ENCODE data around the gene IMMP1L.

Gene IMMP1L

DNA sequence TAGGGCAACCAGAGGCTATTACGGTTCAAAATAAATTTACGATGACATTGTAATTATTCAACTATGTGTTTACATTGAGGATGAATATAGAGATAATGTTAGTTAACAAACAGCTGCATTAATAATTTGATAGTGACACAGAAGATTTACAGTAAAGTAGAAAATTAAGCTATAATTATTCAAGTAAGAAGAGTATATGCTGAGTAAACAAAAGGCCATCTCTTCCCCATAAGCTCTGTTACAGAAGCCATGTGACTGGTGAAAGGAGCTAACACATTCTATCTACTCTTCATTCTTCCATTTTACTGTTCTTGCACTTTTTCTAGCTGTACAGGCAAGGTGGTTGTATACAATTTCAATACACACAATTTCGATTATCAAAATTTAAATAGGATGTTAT is 54.2 kb downstream of the IMMP1L start:
- ChIA-PET POLR2A (no interaction called here), CTCF (no interaction called here)
- no peak for TF ChIP-seq FOXK2 (IDR thresholded peaks at IDR 0.05)
- TF ChIP-seq ELF4 (IDR thresholded peaks at IDR 0.05) = no peak
- TF ChIP-seq TARDBP (IDR thresholded peaks at IDR 0.05) = no peak
- TF ChIP-seq BHLHE40 (IDR thresholded peaks at IDR 0.05; ENCODE audit: borderline replicate concordance) = no peak
- TF ChIP-seq, protein P1, sequence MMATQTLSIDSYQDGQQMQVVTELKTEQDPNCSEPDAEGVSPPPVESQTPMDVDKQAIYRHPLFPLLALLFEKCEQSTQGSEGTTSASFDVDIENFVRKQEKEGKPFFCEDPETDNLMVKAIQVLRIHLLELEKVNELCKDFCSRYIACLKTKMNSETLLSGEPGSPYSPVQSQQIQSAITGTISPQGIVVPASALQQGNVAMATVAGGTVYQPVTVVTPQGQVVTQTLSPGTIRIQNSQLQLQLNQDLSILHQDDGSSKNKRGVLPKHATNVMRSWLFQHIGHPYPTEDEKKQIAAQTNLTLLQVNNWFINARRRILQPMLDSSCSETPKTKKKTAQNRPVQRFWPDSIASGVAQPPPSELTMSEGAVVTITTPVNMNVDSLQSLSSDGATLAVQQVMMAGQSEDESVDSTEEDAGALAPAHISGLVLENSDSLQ (IDR thresholded peaks at IDR 0.05) = no peak
- no peak for TF ChIP-seq NFRKB (IDR thresholded peaks at IDR 0.05)
- no peak for TF ChIP-seq L3MBTL2 (conservative IDR thresholded peaks at IDR 0.05)
- TF ChIP-seq LEF1 (IDR thresholded peaks at IDR 0.05; ENCODE audit: borderline replicate concordance) = no peak
- no peak for TF ChIP-seq SP1 (IDR thresholded peaks at IDR 0.05)
- no peak for TF ChIP-seq ARNT (IDR thresholded peaks at IDR 0.05)
- no peak for TF ChIP-seq ZNF384 (IDR thresholded peaks at IDR 0.05)
- TF ChIP-seq SUZ12 (IDR thresholded peaks at IDR 0.05) = no peak
- no peak for DNase-seq (ENCODE audit: extremely low spot score)

GRCh38 chr11:31450841-31451240 is 58.6 kb downstream of the IMMP1L start:
- ChIA-PET CTCF (no interaction called here), POLR2A (no interaction called here)
- TF ChIP-seq HDGF (IDR thresholded peaks at IDR 0.05; ENCODE audit: borderline replicate concordance) (no peak), FOXM1 (IDR thresholded peaks at IDR 0.05; ENCODE audit: borderline replicate concordance) (no peak), ELF4 (IDR thresholded peaks at IDR 0.05) (no peak), FOXK2 (IDR thresholded peaks at IDR 0.05) (no peak), TARDBP (IDR thresholded peaks at IDR 0.05) (no peak), ARNT (IDR thresholded peaks at IDR 0.05) (no peak), NFRKB (IDR thresholded peaks at IDR 0.05) (no peak), SP1 (IDR thresholded peaks at IDR 0.05) (no peak), SUZ12 (IDR thresholded peaks at IDR 0.05) (no peak), CTBP1 (IDR thresholded peaks at IDR 0.05; ENCODE audit: borderline replicate concordance) (no peak), L3MBTL2 (conservative IDR thresholded peaks at IDR 0.05) (no peak), LEF1 (IDR thresholded peaks at IDR 0.05; ENCODE audit: borderline replicate concordance) (no peak), ZNF384 (IDR thresholded peaks at IDR 0.05) (no peak)
- TF ChIP-seq, protein P1 (IDR thresholded peaks at IDR 0.05) = no peak
- no peak for DNase-seq (ENCODE audit: extremely low spot score)

DNA sequence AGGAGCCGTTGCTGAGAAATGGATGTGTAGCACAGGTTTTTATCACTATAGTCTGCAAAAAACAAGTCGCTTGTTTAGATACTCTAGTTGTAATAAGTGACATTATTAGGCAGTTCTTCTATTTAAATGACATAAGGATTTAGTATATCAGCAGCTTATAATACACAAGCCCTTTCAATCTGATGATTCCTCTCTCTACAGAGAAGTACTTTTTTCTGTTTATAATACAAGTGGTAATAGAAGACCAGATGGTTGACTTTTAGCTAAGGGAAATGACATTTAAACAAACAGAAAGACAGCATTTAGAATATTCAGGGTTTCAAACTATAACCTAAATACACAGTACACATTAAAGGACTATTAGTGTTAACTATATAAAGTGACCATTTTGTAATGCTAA is 60.4 kb downstream of the IMMP1L start:
- TF ChIP-seq, protein P1 (IDR thresholded peaks at IDR 0.05) = no peak
- no peak for TF ChIP-seq BHLHE40 (IDR thresholded peaks at IDR 0.05; ENCODE audit: borderline replicate concordance)
- ChIA-PET CTCF (no interaction called here), POLR2A (no interaction called here)
- DNase-seq (ENCODE audit: extremely low spot score) = no peak

DNA sequence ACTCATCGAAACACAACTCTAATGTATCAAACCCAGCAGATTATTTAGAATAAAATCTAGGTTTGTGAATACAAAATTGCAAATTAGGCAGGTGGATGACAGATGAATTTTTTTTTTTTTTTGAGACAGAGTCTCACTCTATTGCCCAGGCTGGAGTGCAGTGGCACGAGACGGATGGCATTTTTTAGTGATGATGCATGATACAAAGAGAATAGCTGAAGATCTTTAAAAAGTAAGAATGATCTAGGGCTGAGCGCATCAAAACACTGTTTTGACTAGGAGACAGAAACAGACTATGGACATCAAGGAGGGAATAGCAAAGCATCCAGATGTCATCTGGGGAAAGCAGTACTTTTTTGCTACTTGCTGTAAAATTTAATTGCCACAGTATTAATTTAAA is 63.8 kb downstream of the IMMP1L start:
- ChIA-PET CTCF (no interaction called here), POLR2A (no interaction called here)
- TF ChIP-seq TARDBP (IDR thresholded peaks at IDR 0.05) = no peak
- TF ChIP-seq ELF4 (IDR thresholded peaks at IDR 0.05) = no peak
- TF ChIP-seq, protein P1 (IDR thresholded peaks at IDR 0.05) = no peak
- TF ChIP-seq BHLHE40 (IDR thresholded peaks at IDR 0.05; ENCODE audit: borderline replicate concordance) = no peak
- TF ChIP-seq LEF1 (IDR thresholded peaks at IDR 0.05; ENCODE audit: borderline replicate concordance) = no peak
- no peak for TF ChIP-seq SP1 (IDR thresholded peaks at IDR 0.05)
- no peak for TF ChIP-seq SUZ12 (IDR thresholded peaks at IDR 0.05)
- TF ChIP-seq CTBP1 (IDR thresholded peaks at IDR 0.05; ENCODE audit: borderline replicate concordance) = no peak
- DNase-seq (ENCODE audit: extremely low spot score) = no peak

- POLR2A ChIA-PET = no interaction called here
- no peak for DNase-seq (ENCODE audit: extremely low spot score)
- no peak for TF ChIP-seq SUZ12 (IDR thresholded peaks at IDR 0.05)
- TF ChIP-seq CTBP1 (IDR thresholded peaks at IDR 0.05; ENCODE audit: borderline replicate concordance) = no peak
- TF ChIP-seq ELF4 (IDR thresholded peaks at IDR 0.05) = no peak
- no peak for TF ChIP-seq HDGF (IDR thresholded peaks at IDR 0.05; ENCODE audit: borderline replicate concordance)
- no peak for TF ChIP-seq TARDBP (IDR thresholded peaks at IDR 0.05)
- TF ChIP-seq FOXK2 (IDR thresholded peaks at IDR 0.05) = no peak
- TF ChIP-seq, protein P1 (IDR thresholded peaks at IDR 0.05) = no peak
- no peak for TF ChIP-seq SP1 (IDR thresholded peaks at IDR 0.05)
- TF ChIP-seq ARNT (IDR thresholded peaks at IDR 0.05) = no peak
- TF ChIP-seq FOXA1 (IDR thresholded peaks at IDR 0.05) = no peak
- CTCF ChIA-PET = no interaction called here
Observed at GRCh38 chr11:31443802-31444201, 65.6 kb downstream of the IMMP1L start.

- no peak for DNase-seq (ENCODE audit: extremely low spot score)
- ChIA-PET CTCF (no interaction called here), POLR2A (no interaction called here)
- TF ChIP-seq ZNF384 (IDR thresholded peaks at IDR 0.05) (no peak), TARDBP (IDR thresholded peaks at IDR 0.05) (no peak), SUZ12 (IDR thresholded peaks at IDR 0.05) (no peak), LEF1 (IDR thresholded peaks at IDR 0.05; ENCODE audit: borderline replicate concordance) (no peak), ARNT (IDR thresholded peaks at IDR 0.05) (no peak), FOXA1 (IDR thresholded peaks at IDR 0.05) (no peak), CTBP1 (IDR thresholded peaks at IDR 0.05; ENCODE audit: borderline replicate concordance) (no peak), SP1 (IDR thresholded peaks at IDR 0.05) (no peak), HDGF (IDR thresholded peaks at IDR 0.05; ENCODE audit: borderline replicate concordance) (no peak), L3MBTL2 (conservative IDR thresholded peaks at IDR 0.05) (no peak), FOXM1 (IDR thresholded peaks at IDR 0.05; ENCODE audit: borderline replicate concordance) (no peak), ELF4 (IDR thresholded peaks at IDR 0.05) (no peak)
- TF ChIP-seq, protein P1 (IDR thresholded peaks at IDR 0.05) = no peak
Observed at GRCh38 chr11:31442086-31442485, 67.3 kb downstream of the IMMP1L start.

All from HEK293T (cell line).